ENCODE measurements around the gene MAPT.
"Not testable (repeated sequence)": the region's sequence is repeated elsewhere in the genome, so short reads cannot be mapped to it uniquely, and the experiment has no call there.

MAPT gene

GRCh38 chr17:46002311-46002972 is 108.1 kb downstream of the MAPT start:
- no peak overlapping the region for H3K4me3 ChIP-seq (ENCODE audit: low read length)
- no peak for DNase-seq (ENCODE audit: low read depth)
- peak; percentile 87 for TF ChIP-seq CTCF (conservative IDR thresholded peaks at IDR 0.05; ENCODE audit: low read depth, low read length)

GRCh38 chr17:46002973-46003316 is 108.6 kb downstream of the MAPT start:
- no peak for DNase-seq (ENCODE audit: low read depth)
- no peak for TF ChIP-seq CTCF (conservative IDR thresholded peaks at IDR 0.05; ENCODE audit: low read depth, low read length)
- H3K4me3 ChIP-seq (ENCODE audit: low read length) = no peak overlapping the region

GRCh38 chr17:46003907-46004748 is 109.8 kb downstream of the MAPT start:
- no peak overlapping the region for H3K4me3 ChIP-seq (ENCODE audit: low read length)
- no peak for TF ChIP-seq CTCF (conservative IDR thresholded peaks at IDR 0.05; ENCODE audit: low read depth, low read length)
- DNase-seq (ENCODE audit: low read depth) = no peak

GRCh38 chr17:46006082-46006481 is 111.7 kb downstream of the MAPT start:
- not testable (repeated sequence) for DNase-seq (ENCODE audit: low read depth)

GRCh38 chr17:46007461-46007965 is 113.2 kb downstream of the MAPT start:
- no peak for TF ChIP-seq CTCF (conservative IDR thresholded peaks at IDR 0.05; ENCODE audit: low read depth, low read length)
- H3K4me3 ChIP-seq (ENCODE audit: low read length) = no peak overlapping the region
- no peak for DNase-seq (ENCODE audit: low read depth)

More at GRCh38 chr17:46006082-46006481, 111.7 kb downstream of the MAPT start:
- not testable (repeated sequence) for H3K4me3 ChIP-seq (ENCODE audit: low read length)

- no peak for DNase-seq (ENCODE audit: low read depth)
- no peak overlapping the region for H3K4me3 ChIP-seq (ENCODE audit: low read length)
- no peak for TF ChIP-seq CTCF (conservative IDR thresholded peaks at IDR 0.05; ENCODE audit: low read depth, low read length)
Observed at GRCh38 chr17:46008591-46008990, 114.2 kb downstream of the MAPT start.

GRCh38 chr17:46009681-46010596 is 115.6 kb downstream of the MAPT start:
- no peak overlapping the region for H3K4me3 ChIP-seq (ENCODE audit: low read length)
- DNase-seq (ENCODE audit: low read depth) = no peak
- TF ChIP-seq CTCF (conservative IDR thresholded peaks at IDR 0.05; ENCODE audit: low read depth, low read length) = no peak

Measured in retinal pigment epithelial cell (primary cell).